ENCODE data around the gene SLC35F1. TPM values are rescaled to one million over a fixed set of nuclear protein-coding genes. Genes with fewer than 3 reads are reported as not detected.

Gene SLC35F1
- total RNA-seq, 6 experiments from 2014 or later: 0.12 TPM; not detected in 5

DNA sequence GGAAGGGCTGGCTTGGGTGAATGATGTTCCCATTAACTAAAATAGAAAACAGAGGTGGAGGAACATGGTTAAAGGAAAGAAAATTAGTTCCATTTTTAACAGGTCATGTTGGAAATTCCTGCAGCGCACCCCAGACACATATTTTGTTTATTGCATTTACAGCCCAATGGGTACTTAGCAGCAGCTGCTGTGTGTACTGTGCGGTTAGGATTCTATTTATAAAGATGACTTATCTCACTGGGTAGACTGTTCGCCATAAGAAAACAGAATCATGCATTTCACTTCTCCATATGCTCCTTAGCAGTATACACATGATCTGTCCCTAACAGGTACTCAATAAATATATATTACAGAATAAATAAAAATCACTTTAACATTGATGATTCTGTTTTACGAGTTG is 135.8 kb downstream of the SLC35F1 start:
- no peaks in the 10 kb centered on the region for H3K9me3 ChIP-seq
- no peaks in the 10 kb centered on the region for H3K27me3 ChIP-seq
- 53% methylated on average over 4 of the region's 4 CpGs for WGBS (ENCODE audit: insufficient coverage, low coverage, low lambda C conversion rate, missing lambda C conversion rate)
- no peak overlapping the region for H3K4me3 ChIP-seq
- no peak for DNase-seq
- ATAC-seq: no peak
- intact Hi-C loops (cut with DNase I): no loop called here
- H3K36me3 ChIP-seq: no peaks in the 10 kb centered on the region
- H3K27ac ChIP-seq: no peak overlapping the region
- TF ChIP-seq, protein P1, sequence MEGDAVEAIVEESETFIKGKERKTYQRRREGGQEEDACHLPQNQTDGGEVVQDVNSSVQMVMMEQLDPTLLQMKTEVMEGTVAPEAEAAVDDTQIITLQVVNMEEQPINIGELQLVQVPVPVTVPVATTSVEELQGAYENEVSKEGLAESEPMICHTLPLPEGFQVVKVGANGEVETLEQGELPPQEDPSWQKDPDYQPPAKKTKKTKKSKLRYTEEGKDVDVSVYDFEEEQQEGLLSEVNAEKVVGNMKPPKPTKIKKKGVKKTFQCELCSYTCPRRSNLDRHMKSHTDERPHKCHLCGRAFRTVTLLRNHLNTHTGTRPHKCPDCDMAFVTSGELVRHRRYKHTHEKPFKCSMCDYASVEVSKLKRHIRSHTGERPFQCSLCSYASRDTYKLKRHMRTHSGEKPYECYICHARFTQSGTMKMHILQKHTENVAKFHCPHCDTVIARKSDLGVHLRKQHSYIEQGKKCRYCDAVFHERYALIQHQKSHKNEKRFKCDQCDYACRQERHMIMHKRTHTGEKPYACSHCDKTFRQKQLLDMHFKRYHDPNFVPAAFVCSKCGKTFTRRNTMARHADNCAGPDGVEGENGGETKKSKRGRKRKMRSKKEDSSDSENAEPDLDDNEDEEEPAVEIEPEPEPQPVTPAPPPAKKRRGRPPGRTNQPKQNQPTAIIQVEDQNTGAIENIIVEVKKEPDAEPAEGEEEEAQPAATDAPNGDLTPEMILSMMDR (IDR thresholded peaks at IDR 0.05): no peak
- TF ChIP-seq POLR2A (IDR thresholded peaks at IDR 0.05): no peak
- no peaks in the 10 kb centered on the region for H3K4me1 ChIP-seq

DNA sequence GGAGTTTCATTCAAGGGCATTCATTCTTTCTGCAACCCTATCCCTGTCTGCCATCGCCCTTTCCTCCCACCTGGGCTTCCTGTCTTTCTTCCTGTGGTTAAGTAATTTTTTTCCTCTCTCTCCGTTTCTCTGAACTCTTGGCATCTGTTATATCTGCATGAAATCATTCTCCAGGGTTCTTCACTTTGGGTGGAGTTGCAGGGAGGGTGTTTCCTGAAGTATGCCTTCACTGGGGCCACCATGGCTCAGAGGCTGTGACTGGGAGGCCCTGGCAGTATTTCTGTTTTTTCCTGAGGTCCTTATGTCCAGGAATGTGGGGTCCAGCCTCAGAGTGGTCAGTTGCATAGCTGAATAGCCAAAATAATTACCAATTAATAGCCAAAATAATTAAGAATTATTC is 137.2 kb downstream of the SLC35F1 start:
- TF ChIP-seq, protein P1 (IDR thresholded peaks at IDR 0.05): no peak
- no peak for TF ChIP-seq POLR2A (IDR thresholded peaks at IDR 0.05)
- 6% methylated on average over 2 of the region's 2 CpGs for WGBS (ENCODE audit: insufficient coverage, low coverage, low lambda C conversion rate, missing lambda C conversion rate)
- Histone ChIP-seq H3K27me3 (no peaks in the 10 kb centered on the region), H3K4me3 (no peak overlapping the region), H3K27ac (no peak overlapping the region), H3K36me3 (no peaks in the 10 kb centered on the region), H3K4me1 (no peaks in the 10 kb centered on the region), H3K9me3 (no peaks in the 10 kb centered on the region)
- ATAC-seq (no peak), DNase-seq (no peak)
- intact Hi-C loops (cut with DNase I): no loop called here

DNA sequence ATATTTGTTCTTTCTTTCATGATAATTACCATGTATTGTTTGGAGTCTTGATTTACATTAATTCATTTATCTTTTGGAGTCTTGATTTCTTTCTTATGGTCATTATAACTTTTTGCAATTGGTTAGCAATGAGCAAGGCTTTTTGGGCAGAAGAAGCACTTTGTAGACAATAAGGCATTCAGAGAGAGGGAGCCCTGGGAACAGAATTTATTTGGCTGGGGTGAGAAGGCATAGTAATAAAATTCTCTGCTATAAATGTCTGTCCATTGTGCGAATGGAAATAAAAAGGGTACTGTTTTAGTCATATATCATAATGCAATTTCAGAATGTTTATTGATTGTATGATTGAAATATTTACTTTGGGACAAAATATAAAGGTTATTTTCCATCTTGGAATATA is 147.0 kb downstream of the SLC35F1 start:
- TF ChIP-seq, protein P1 (IDR thresholded peaks at IDR 0.05): no peak
- no peak for TF ChIP-seq POLR2A (IDR thresholded peaks at IDR 0.05)
- WGBS (ENCODE audit: insufficient coverage, low coverage, low lambda C conversion rate, missing lambda C conversion rate): 57% methylated on average over 1 of the region's 1 CpG

GRCh38 chr6:118061666-118062065 is 154.6 kb downstream of the SLC35F1 start:
- no peak for DNase-seq
- Histone ChIP-seq H3K36me3 (no peaks in the 10 kb centered on the region), H3K4me3 (no peak overlapping the region), H3K9me3 (no peaks in the 10 kb centered on the region), H3K27me3 (no peaks in the 10 kb centered on the region), H3K27ac (no peak overlapping the region), H3K4me1 (no peaks in the 10 kb centered on the region)
- intact Hi-C loops (cut with DNase I): no loop called here
- ATAC-seq: no peak
- no peak for TF ChIP-seq POLR2A (IDR thresholded peaks at IDR 0.05)
- TF ChIP-seq, protein P1 (IDR thresholded peaks at IDR 0.05): no peak
- 25% methylated on average over 1 of the region's 8 CpGs for WGBS (ENCODE audit: insufficient coverage, low coverage, low lambda C conversion rate, missing lambda C conversion rate)

More for the DNA sequence above, 147.0 kb downstream of the SLC35F1 start:
- Histone ChIP-seq H3K27ac (no peak overlapping the region), H3K9me3 (no peaks in the 10 kb centered on the region), H3K4me3 (no peak overlapping the region), H3K36me3 (no peaks in the 10 kb centered on the region), H3K27me3 (no peaks in the 10 kb centered on the region), H3K4me1 (no peaks in the 10 kb centered on the region)
- ATAC-seq (no peak), DNase-seq (no peak)
- intact Hi-C loops (cut with DNase I): no loop called here

GRCh38 chr6:118080547-118080946 is 173.5 kb downstream of the SLC35F1 start:
- intact Hi-C loops (cut with DNase I): no loop called here
- Histone ChIP-seq H3K4me3 (no peak overlapping the region), H3K27me3 (no peaks in the 10 kb centered on the region), H3K27ac (no peak overlapping the region), H3K36me3 (no peaks in the 10 kb centered on the region), H3K9me3 (no peaks in the 10 kb centered on the region), H3K4me1 (no peaks in the 10 kb centered on the region)
- WGBS (ENCODE audit: insufficient coverage, low coverage, low lambda C conversion rate, missing lambda C conversion rate): 32% methylated on average over 2 of the region's 2 CpGs
- DNase-seq (no peak), ATAC-seq (no peak)
- no peak for TF ChIP-seq POLR2A (IDR thresholded peaks at IDR 0.05)
- TF ChIP-seq, protein P1 (IDR thresholded peaks at IDR 0.05): no peak
